BLaER1 (cell line): ENCODE data around the gene COA8.

Experiments used
- H3K27ac ChIP-seq: shearing (Covaris generic); formaldehyde crosslinking; 2 replicates; pipeline ENCODE4 v1.8.1; 2022
- H3K27me3 ChIP-seq: shearing (Covaris generic); formaldehyde crosslinking; 2 replicates; pipeline ENCODE4 v1.8.1; 2022
- H3K36me3 ChIP-seq: shearing (Covaris generic); formaldehyde crosslinking; 2 replicates; pipeline ENCODE4 v1.8.1; 2022
- H3K4me1 ChIP-seq: shearing (Covaris generic); formaldehyde crosslinking; 2 replicates; pipeline ENCODE4 v1.8.1; 2022
- H3K4me2 ChIP-seq: shearing (Covaris generic); formaldehyde crosslinking; 2 replicates; pipeline ENCODE4 v1.8.1; 2022
- H3K4me3 ChIP-seq: shearing (Covaris generic); formaldehyde crosslinking; 2 replicates; pipeline ENCODE4 v1.8.1; 2022
- H3K9ac ChIP-seq: shearing (Covaris generic); formaldehyde crosslinking; 2 replicates; pipeline ENCODE4 v1.8.1; 2022
- H3K9me3 ChIP-seq: shearing (Covaris generic); formaldehyde crosslinking; 2 replicates; pipeline ENCODE4 v1.8.1; 2022
- H4K20me1 ChIP-seq: shearing (Covaris generic); formaldehyde crosslinking; 2 replicates; pipeline ENCODE4 v1.8.1; 2022
- Cebpa-rat ChIP-seq: shearing (Covaris generic); IDR thresholded peaks from 2 replicates; pipeline ENCODE4 v1.8.1; 2022

The COA8 gene

DNA sequence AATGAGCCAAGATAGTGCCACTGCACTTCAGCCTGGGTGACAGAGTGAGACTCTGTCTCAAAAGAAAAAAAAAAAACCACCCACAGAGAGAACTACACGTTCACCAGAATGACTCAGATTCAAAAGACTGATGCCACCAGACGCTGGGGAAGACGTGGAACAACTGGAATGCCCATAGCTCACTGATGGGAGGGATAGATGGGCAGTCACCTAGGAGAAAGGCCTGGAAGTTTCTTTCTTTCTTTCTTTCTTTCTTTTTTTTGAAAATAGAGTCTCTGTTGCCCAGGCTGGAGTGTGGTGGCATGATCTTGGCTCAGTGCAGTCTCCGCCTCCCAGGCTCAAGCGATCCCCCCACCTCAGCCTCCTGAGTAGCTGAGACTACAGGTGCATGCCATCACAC lies 56.3 kb downstream of the COA8 start:
- no peak overlapping the region for H3K9ac ChIP-seq
- peaks cover 16% of the 10 kb centered on the region for H3K4me1 ChIP-seq
- H3K36me3 ChIP-seq, result no peaks in the 10 kb centered on the region
- no peaks in the 10 kb centered on the region for H3K27me3 ChIP-seq
- TF ChIP-seq Cebpa-rat, result no peak
- no peaks in the 10 kb centered on the region for H4K20me1 ChIP-seq
- H3K9me3 ChIP-seq, result no peaks in the 10 kb centered on the region
- H3K4me2 ChIP-seq, result no peak overlapping the region
- no peak overlapping the region for H3K27ac ChIP-seq
- H3K4me3 ChIP-seq, result no peak overlapping the region

DNA sequence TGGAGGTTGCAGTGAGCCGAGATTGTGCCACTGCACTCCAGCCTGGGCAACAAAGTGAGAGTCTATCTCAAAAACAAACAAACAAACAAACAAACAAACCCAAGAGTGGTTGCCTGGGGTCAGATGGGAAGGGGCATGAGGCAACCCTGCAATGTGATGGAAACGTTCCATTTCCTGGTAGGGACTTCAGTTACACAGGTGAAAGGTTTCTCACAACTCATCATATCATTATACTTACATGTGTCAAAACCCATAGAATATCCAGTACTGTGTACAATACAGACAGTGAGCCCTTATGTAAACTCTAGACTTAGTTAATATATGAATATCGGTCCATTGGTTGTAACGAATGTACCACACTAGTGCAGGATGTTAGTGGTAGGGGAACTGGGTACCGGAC lies 59.1 kb downstream of the COA8 start:
- no peaks in the 10 kb centered on the region for H3K27me3 ChIP-seq
- no peak for TF ChIP-seq Cebpa-rat
- peaks cover 12% of the 10 kb centered on the region; the same call in 1 of the 2 replicates for H4K20me1 ChIP-seq
- no peaks in the 10 kb centered on the region for H3K9me3 ChIP-seq
- H3K4me2 ChIP-seq, result no peak overlapping the region
- H3K9ac ChIP-seq, result no peak overlapping the region
- no peak overlapping the region for H3K27ac ChIP-seq
- no peak overlapping the region for H3K4me3 ChIP-seq
- peaks cover 39% of the 10 kb centered on the region for H3K4me1 ChIP-seq
- H3K36me3 ChIP-seq, result no peaks in the 10 kb centered on the region

DNA sequence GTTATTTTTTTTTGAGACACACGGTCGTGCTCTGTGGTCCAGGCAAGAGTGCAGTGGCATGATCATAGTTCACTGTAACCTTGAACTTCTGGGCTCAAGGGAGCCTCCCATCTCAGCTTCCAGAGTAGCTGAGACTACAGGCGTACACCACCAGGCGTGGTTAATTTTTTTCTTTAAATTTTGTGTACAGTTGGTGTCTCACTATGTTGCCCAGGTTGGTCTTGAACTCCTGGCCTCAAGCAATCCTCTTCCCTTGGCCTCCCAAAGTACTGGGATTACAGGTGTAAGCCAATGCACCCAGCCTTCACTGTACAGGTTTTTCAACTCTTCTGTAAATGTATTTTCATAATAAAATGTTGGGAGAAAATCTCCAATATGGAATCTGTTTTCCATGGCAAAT lies 60.5 kb downstream of the COA8 start:
- H3K9ac ChIP-seq, result no peak overlapping the region
- peaks cover 54% of the 10 kb centered on the region for H3K4me1 ChIP-seq
- no peaks in the 10 kb centered on the region for H3K36me3 ChIP-seq
- H3K4me3 ChIP-seq, result no peak overlapping the region
- no peaks in the 10 kb centered on the region for H3K9me3 ChIP-seq
- H4K20me1 ChIP-seq, result peaks cover 12% of the 10 kb centered on the region; the same call in 1 of the 2 replicates
- H3K27ac ChIP-seq, result no peak overlapping the region
- peak overlapping the region; percentile 97 for H3K4me2 ChIP-seq
- TF ChIP-seq Cebpa-rat, result no peak
- no peaks in the 10 kb centered on the region for H3K27me3 ChIP-seq

DNA sequence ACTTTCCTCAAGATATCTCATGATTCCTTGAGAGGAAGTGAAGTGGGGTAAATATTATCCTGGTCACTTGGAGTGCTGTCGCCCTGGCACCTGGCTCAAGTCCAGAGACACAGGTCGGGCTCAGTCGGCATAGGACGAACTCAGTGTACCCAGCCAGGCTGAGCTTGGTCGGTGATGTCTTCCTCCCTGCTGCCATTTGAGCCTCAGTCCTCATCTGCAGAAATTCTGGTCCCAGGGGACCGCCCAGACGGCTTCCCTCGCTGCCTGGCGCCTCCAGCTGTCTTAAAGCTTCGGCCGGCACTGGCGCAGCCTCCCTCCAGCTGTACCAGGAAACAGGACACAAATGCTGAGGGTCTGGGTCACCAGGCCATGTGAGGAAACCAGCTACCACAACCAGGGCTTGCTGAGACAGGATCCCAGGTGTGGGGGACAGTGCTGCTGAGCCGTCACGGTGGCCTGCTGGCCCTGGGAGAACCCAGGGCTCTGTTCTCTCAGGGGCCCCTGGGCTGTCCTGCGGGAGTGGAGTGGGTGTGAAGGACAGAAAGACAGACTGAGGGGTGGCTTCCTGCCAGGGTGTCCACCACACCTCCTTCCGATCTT lies 61.2 kb downstream of the COA8 start:
- peak overlapping the region; percentile 45 for H3K4me3 ChIP-seq
- no peak for TF ChIP-seq Cebpa-rat

DNA sequence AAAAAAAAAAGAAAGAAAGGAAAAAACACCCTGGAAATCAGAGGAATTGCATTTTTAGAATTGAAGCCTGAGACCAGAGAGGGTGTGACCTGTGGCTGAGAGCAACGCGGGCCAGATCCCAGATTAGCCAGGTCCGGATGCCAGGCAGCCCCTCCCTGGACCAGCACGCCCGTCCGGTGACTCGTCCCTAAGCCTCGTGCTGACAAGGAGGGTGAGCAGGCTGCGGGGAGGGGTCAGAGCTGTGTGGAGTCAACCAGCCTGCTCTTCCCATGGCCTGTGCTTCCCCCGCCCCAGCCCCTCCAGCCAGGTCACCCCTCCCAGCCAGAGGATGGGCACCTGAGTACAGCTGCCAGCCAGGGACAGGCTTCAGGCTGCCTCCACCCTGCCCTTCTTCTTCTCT lies 62.1 kb downstream of the COA8 start:
- Histone ChIP-seq H3K4me2 (peak overlapping the region; percentile 97), H3K9me3 (no peaks in the 10 kb centered on the region), H3K4me1 (peaks cover 56% of the 10 kb centered on the region), H4K20me1 (peaks cover 18% of the 10 kb centered on the region), H3K9ac (peak overlapping the region; percentile 65; the same call in 1 of the 2 replicates), H3K36me3 (no peaks in the 10 kb centered on the region), H3K27me3 (no peaks in the 10 kb centered on the region), H3K27ac (peak overlapping the region; percentile 82), H3K4me3 (peak overlapping the region; percentile 51)
- no peak for TF ChIP-seq Cebpa-rat

More for the DNA sequence above, 61.2 kb downstream of the COA8 start:
- Histone ChIP-seq H3K9ac (peak overlapping the region; percentile 65; the same call in 1 of the 2 replicates), H4K20me1 (peaks cover 12% of the 10 kb centered on the region; the same call in 1 of the 2 replicates), H3K4me1 (peaks cover 56% of the 10 kb centered on the region), H3K9me3 (no peaks in the 10 kb centered on the region), H3K36me3 (no peaks in the 10 kb centered on the region), H3K4me2 (peak overlapping the region; percentile 97), H3K27ac (peak overlapping the region; percentile 82), H3K27me3 (no peaks in the 10 kb centered on the region)

DNA sequence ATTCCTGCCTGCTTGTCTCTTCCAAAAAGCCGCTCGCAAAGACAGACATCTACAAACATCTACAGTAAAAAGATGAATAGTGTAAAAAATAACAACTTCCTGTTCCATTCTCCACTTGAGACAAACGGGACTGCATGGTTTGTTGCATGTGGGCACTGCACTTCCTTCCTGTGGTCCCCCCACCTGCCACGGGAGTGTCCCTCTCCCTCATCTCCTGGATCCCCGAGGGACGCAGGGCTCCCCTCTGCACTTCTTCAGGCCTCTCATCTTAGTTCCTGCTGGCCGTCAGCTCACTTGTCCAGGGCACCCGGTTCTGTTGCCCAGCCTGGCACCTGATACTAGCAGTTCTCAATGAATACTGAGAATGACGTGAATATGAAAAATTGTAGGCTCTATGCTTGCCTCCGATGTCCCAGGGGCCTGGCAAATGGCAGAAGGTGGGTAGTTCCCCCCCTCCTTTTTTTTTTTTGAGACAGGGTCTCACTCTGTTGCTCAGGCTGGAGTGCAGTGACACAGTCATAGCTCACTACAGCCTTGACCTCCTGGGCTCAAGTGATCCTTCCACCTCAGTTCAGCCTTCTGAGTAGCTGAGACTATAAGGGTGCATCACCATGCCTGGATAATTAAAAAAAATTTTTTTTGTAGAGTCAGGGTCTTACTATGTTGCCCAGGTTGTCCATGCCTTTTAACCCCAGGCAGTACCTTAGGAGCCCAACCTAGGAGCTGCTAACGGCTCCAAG lies 62.8 kb downstream of the COA8 start:
- peak overlapping the region; percentile 65; the same call in 1 of the 2 replicates for H3K9ac ChIP-seq
- H4K20me1 ChIP-seq, result peaks cover 25% of the 10 kb centered on the region
- no peak for TF ChIP-seq Cebpa-rat
- H3K4me3 ChIP-seq, result peak overlapping the region; percentile 51
- H3K9me3 ChIP-seq, result no peaks in the 10 kb centered on the region
- no peaks in the 10 kb centered on the region for H3K27me3 ChIP-seq
- no peaks in the 10 kb centered on the region for H3K36me3 ChIP-seq
- peak overlapping the region; percentile 82 for H3K27ac ChIP-seq
- peaks cover 62% of the 10 kb centered on the region for H3K4me1 ChIP-seq
- peak overlapping the region; percentile 97 for H3K4me2 ChIP-seq

DNA sequence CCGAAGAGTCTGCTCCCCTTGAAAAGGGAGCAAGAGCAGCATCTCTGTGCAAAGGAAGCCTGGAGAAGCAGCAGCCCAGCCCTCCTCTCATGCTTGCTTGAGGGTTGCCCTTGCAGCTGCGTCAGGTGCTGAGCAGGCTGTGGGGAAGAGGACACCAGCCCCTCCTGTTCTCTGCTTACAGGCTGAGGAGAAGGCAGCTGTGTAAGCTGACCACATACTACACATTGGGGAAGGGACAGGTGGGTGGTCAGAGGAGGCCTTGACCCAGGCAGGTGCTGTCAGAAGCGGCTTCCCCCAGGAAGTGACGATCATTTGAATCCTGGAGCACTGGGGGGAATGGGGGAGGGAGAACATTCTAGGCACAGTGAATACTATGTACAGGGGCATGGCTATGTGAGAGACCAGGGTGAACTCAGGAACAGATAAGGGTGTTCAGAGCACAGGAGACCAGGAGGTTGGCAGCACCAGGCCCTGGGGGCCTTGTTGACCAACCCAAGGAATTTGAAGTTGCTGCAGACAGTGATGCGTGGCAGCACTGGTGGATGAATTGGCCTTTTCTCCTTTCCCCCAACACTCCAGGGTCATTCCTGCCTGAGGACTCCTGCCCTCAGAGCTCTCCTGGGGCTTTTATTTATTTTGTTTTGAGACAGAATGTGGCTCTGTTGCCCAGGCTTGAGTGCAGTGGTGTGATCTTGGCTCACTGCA lies 63.5 kb downstream of the COA8 start:
- H4K20me1 ChIP-seq, result peaks cover 33% of the 10 kb centered on the region
- H3K27me3 ChIP-seq, result no peaks in the 10 kb centered on the region
- H3K9me3 ChIP-seq, result no peaks in the 10 kb centered on the region
- H3K4me3 ChIP-seq, result no peak overlapping the region
- H3K9ac ChIP-seq, result no peak overlapping the region
- H3K4me1 ChIP-seq, result peaks cover 68% of the 10 kb centered on the region
- peak overlapping the region; percentile 97 for H3K4me2 ChIP-seq
- H3K36me3 ChIP-seq, result 0 out of 2 replicates have a peak, but pooled peaks cover 6% of the 10 kb centered on the region
- no peak for TF ChIP-seq Cebpa-rat
- H3K27ac ChIP-seq, result peak overlapping the region; percentile 82

DNA sequence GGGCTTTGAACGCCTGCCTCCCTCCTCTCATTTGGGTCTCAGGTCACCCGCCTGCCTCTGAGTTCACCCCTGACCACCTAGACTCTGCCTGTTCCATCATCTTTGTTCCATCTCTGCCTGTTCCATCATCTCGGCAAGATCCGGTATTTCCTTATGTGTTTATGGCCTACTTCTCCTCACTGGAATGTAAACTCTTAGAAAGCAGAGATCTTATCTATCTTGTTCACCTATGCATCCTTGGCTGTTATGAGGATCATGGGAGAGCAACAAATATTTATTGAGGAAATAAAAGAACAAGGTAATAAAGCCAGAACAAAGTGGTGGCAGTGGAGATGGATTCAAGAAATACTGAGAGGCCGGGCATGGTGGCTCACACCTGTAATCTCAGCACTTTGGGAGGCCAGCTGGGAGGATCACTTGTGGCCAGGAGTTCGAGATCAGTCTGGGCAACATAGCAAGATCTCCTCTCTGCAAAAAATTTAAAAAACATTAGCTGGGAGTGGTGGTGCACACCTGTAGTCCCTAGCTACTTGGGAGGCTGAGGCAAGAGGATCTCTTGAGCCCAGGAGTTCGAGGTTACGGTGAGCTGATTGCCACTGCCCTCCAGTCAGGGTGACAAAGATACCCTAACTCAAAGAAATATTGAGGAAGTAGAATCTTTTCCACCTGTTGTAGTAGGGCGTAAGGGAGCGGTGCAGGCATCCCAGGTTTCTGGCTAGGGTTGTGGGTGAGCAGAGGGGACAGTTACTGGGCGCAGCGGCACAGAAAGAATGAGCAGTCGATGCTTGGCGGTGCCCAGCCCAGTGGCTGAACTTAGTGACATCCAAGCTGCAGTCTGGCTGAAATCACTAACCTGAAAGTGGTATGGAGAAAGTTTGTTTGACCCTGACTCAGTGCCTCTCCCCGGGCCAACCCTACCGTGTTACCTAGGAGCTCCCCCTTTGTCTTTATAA lies 64.6 kb downstream of the COA8 start:
- no peaks in the 10 kb centered on the region for H3K27me3 ChIP-seq
- H3K4me2 ChIP-seq, result peak overlapping the region; percentile 97
- peaks cover 12% of the 10 kb centered on the region for H3K36me3 ChIP-seq
- no peak overlapping the region; the same call in 1 of the 2 replicates for H3K9ac ChIP-seq
- TF ChIP-seq Cebpa-rat, result no peak
- peak overlapping the region; percentile 91; the same call in 1 of the 2 replicates for H3K27ac ChIP-seq
- peaks cover 43% of the 10 kb centered on the region for H4K20me1 ChIP-seq
- peak overlapping the region; percentile 99; the same call in 1 of the 2 replicates for H3K4me3 ChIP-seq
- H3K4me1 ChIP-seq, result peaks cover 76% of the 10 kb centered on the region
- no peaks in the 10 kb centered on the region for H3K9me3 ChIP-seq

DNA sequence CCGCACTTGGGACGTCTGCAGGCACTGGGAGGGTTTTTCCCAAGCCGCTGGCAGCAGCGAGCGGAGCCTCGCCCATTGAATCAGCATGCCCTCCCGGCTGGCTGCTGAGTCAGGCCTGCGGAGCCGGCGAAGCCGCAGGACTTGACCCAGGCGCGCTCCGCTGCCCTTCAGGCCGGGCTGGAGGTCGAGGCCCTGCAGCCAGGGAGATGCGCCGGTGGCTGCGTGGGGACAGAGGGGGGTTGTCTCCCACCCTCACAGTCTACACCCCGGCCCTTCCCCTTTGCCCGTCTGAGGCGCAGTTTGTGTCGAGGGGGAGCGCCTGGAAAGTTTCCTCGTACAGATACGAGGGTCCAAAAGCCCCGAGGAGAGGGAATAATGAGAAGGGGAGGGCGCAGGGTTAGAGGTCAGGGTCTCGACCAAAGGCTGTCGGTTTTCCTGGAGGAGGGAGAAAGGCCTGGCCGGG lies 65.5 kb downstream of the COA8 start:
- Histone ChIP-seq H3K4me3 (peak overlapping the region; percentile 99), H3K4me2 (peak overlapping the region; percentile 97), H3K9me3 (no peaks in the 10 kb centered on the region), H3K9ac (peak overlapping the region; percentile 95), H3K4me1 (peaks cover 73% of the 10 kb centered on the region), H3K36me3 (peaks cover 21% of the 10 kb centered on the region), H3K27ac (peak overlapping the region; percentile 91), H3K27me3 (no peaks in the 10 kb centered on the region), H4K20me1 (peaks cover 52% of the 10 kb centered on the region)
- TF ChIP-seq Cebpa-rat, result no peak
